ENCODE measurements around the gene SCLY. TPM values are rescaled to one million over a fixed set of nuclear protein-coding genes. Genes with fewer than 3 reads are reported as not detected.

Gene SCLY
- total RNA-seq, 1 experiment from 2014 or later, result 40.1 TPM

GRCh38 chr2:238134393-238134785, 73.6 kb downstream of the SCLY start:
- Mint-ChIP-seq H3K9me3 (ENCODE audit: unreplicated experiment) (no peaks in the 10 kb centered on the region), H3K4me1 (ENCODE audit: insufficient read depth, unreplicated experiment) (peaks cover 7% of the 10 kb centered on the region), H3K27me3 (ENCODE audit: insufficient read depth, unreplicated experiment) (no peaks in the 10 kb centered on the region), H3K27ac (ENCODE audit: low read depth, unreplicated experiment) (no peak overlapping the region), H3K36me3 (ENCODE audit: insufficient read depth, unreplicated experiment) (no peaks in the 10 kb centered on the region), H3K4me3 (ENCODE audit: unreplicated experiment) (no peak overlapping the region)
- CTCF ChIA-PET, result interaction anchor here (0.7 kb wide), 1 partner anchor 21 kb away, joined by 3 read pairs; no protein-coding TSS in a partner anchor
- DNase-seq (ENCODE audit: unreplicated experiment), result no peak
- TF ChIP-seq CTCF (IDR thresholded peaks at IDR 0.05; ENCODE audit: unreplicated experiment), result no peak
- POLR2A ChIA-PET, result no interaction called here
- no TSS peak for BruUV-seq (replicated peaks)
- intact Hi-C loops (cut with micrococcal nuclease), result no loop called here

GRCh38 chr2:238135601-238136150, 74.9 kb downstream of the SCLY start:
- TF ChIP-seq CTCF (IDR thresholded peaks at IDR 0.05; ENCODE audit: unreplicated experiment), result no peak
- BruUV-seq (replicated peaks), result no TSS peak
- DNase-seq (ENCODE audit: unreplicated experiment), result no peak
- H3K9me3 Mint-ChIP-seq (ENCODE audit: unreplicated experiment), result no peaks in the 10 kb centered on the region
- ChIA-PET CTCF (no interaction called here), POLR2A (no interaction called here)
- H3K27ac Mint-ChIP-seq (ENCODE audit: low read depth, unreplicated experiment), result no peak overlapping the region
- H3K36me3 Mint-ChIP-seq (ENCODE audit: insufficient read depth, unreplicated experiment), result no peaks in the 10 kb centered on the region
- no peaks in the 10 kb centered on the region for H3K27me3 Mint-ChIP-seq (ENCODE audit: insufficient read depth, unreplicated experiment)
- intact Hi-C loops (cut with micrococcal nuclease), result loop anchor here (5.0 kb wide), 1 partner anchor 73 kb away; the partner anchor contains the start of gene SCLY
- H3K4me1 Mint-ChIP-seq (ENCODE audit: insufficient read depth, unreplicated experiment), result peaks cover 7% of the 10 kb centered on the region
- no peak overlapping the region for H3K4me3 Mint-ChIP-seq (ENCODE audit: unreplicated experiment)

- no peaks in the 10 kb centered on the region for H3K36me3 Mint-ChIP-seq (ENCODE audit: insufficient read depth, unreplicated experiment)
- H3K4me3 Mint-ChIP-seq (ENCODE audit: unreplicated experiment), result no peak overlapping the region
- TF ChIP-seq CTCF (IDR thresholded peaks at IDR 0.05; ENCODE audit: unreplicated experiment), result no peak
- H3K27ac Mint-ChIP-seq (ENCODE audit: low read depth, unreplicated experiment), result no peak overlapping the region
- POLR2A ChIA-PET, result interaction anchor here (0.9 to 2.1 kb wide), 2 partner anchors 73 to 76 kb away, joined by 3 to 5 read pairs; partner anchors contain the start of gene SCLY
- peaks cover 16% of the 10 kb centered on the region for H3K4me1 Mint-ChIP-seq (ENCODE audit: insufficient read depth, unreplicated experiment)
- peak; percentile 77 for DNase-seq (ENCODE audit: unreplicated experiment)
- intact Hi-C loops (cut with micrococcal nuclease), result loop anchor here (5.0 kb wide), 1 partner anchor 75 kb away; the partner anchor contains the start of gene SCLY
- H3K27me3 Mint-ChIP-seq (ENCODE audit: insufficient read depth, unreplicated experiment), result no peaks in the 10 kb centered on the region
- no peaks in the 10 kb centered on the region for H3K9me3 Mint-ChIP-seq (ENCODE audit: unreplicated experiment)
- CTCF ChIA-PET, result interaction anchor here (0.6 kb wide), 1 partner anchor 182 kb away, joined by 3 read pairs; no protein-coding TSS in a partner anchor
- BruUV-seq (replicated peaks), result no TSS peak
These were observed 76.2 kb downstream of the SCLY start for GRCh38 chr2:238136820-238137537.

GRCh38 chr2:238137885-238138284, 77.1 kb downstream of the SCLY start:
- CTCF ChIA-PET, result interaction anchor here (0.6 to 0.7 kb wide), 2 partner anchors 16 to 181 kb away, joined by 3 read pairs; no protein-coding TSS in a partner anchor

More at GRCh38 chr2:238137885-238138284, 77.1 kb downstream of the SCLY start:
- BruUV-seq (replicated peaks), result no TSS peak
- intact Hi-C loops (cut with micrococcal nuclease), result loop anchor here (5.0 kb wide), 1 partner anchor 76 kb away; the partner anchor contains the start of gene SCLY
- DNase-seq (ENCODE audit: unreplicated experiment), result no peak
- Mint-ChIP-seq H3K36me3 (ENCODE audit: insufficient read depth, unreplicated experiment) (no peaks in the 10 kb centered on the region), H3K27me3 (ENCODE audit: insufficient read depth, unreplicated experiment) (no peaks in the 10 kb centered on the region), H3K4me3 (ENCODE audit: unreplicated experiment) (no peak overlapping the region), H3K9me3 (ENCODE audit: unreplicated experiment) (no peaks in the 10 kb centered on the region), H3K4me1 (ENCODE audit: insufficient read depth, unreplicated experiment) (peaks cover 19% of the 10 kb centered on the region), H3K27ac (ENCODE audit: low read depth, unreplicated experiment) (no peak overlapping the region)
- POLR2A ChIA-PET, result interaction anchor here (0.6 to 2.1 kb wide), 2 partner anchors 45 to 77 kb away, joined by 4 to 5 read pairs; partner anchors contain the start of gene SCLY
- TF ChIP-seq CTCF (IDR thresholded peaks at IDR 0.05; ENCODE audit: unreplicated experiment), result no peak

Measured in MCF 10A (cell line).